ENCODE measurements around the gene ITGAD.

GRCh38 chr16:31423801-31424200 is 30.7 kb downstream of the ITGAD start:
- no peak for TF ChIP-seq CTCF (IDR thresholded peaks at IDR 0.05; ENCODE audit: insufficient read depth, low read depth, low read length)
- TF ChIP-seq EZH2 (IDR thresholded peaks at IDR 0.05; ENCODE audit: insufficient read depth, low read length): no peak

Measured in astrocyte (in vitro differentiated cells and primary cell).